Measurements from ENCODE around the gene FREM1.
"Not testable (repeated sequence)": the region's sequence is repeated elsewhere in the genome, so short reads cannot be mapped to it uniquely, and the experiment has no call there.

Gene FREM1

GRCh38 chr9:14920805-14921204 lies 10.6 kb upstream of the FREM1 start:
- DNase-seq (ENCODE audit: low read depth); H3K4me3 ChIP-seq (ENCODE audit: low read depth, low read length): not testable (repeated sequence)

GRCh38 chr9:14913366-14913765 lies 3.1 kb upstream of the FREM1 start:
- no peak overlapping the region for H3K4me3 ChIP-seq (ENCODE audit: low read depth, low read length)
- no peak for DNase-seq (ENCODE audit: low read depth)

- DNase-seq (ENCODE audit: low read depth): no peak
- H3K4me3 ChIP-seq (ENCODE audit: low read depth, low read length): no peak overlapping the region
Observed at GRCh38 chr9:14912859-14913258, 2.6 kb upstream of the FREM1 start.

DNA sequence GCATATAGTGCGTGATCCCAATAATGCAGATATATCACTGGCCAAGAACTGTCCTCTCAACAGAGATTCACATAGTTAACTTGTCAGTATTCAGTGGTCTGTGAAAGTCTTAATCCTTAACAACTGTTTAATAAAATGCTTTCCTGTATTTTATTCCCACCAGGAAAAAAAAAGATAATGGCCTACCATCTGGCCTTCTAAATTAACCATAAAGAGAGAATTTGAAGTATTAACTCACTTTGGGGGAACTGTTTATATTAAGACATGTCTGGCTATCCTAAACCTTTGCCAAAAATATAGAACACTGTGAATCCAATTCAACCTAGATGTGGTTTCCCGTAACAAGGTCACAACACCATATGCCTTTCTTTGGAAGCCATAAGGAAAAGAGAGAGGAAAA lies 818 bp upstream of the FREM1 start:
- no peak overlapping the region for H3K4me3 ChIP-seq (ENCODE audit: low read depth, low read length)
- DNase-seq (ENCODE audit: low read depth): no peak

GRCh38 chr9:14909601-14909960 lies 647 bp downstream of the FREM1 start:
- DNase-seq (ENCODE audit: low read depth): no peak
- H3K4me3 ChIP-seq (ENCODE audit: low read depth, low read length): no peak overlapping the region

DNA sequence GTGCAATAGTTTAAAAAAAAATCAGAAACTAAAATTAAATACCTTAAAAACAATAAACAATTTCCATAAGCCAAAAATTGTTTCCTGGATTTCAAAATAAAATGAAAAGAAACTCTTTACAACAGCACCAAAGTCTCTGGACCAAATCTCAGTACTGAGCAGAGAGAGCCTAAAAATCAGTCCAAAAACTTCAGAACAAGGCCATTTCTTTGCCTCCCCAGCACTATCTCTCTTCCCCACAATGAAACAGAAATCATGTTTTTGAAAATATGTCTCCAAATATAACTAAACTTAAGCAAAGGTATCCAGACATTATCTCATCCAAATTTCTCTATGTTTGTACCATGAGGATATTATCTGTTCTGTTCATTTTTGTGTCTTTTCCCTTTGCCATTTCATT lies 1.0 kb downstream of the FREM1 start:
- DNase-seq (ENCODE audit: low read depth): no peak
- no peak overlapping the region for H3K4me3 ChIP-seq (ENCODE audit: low read depth, low read length)

- no peak for DNase-seq (ENCODE audit: low read depth)
- H3K4me3 ChIP-seq (ENCODE audit: low read depth, low read length): no peak overlapping the region
Observed at GRCh38 chr9:14908295-14909180, 1.7 kb downstream of the FREM1 start.

DNA sequence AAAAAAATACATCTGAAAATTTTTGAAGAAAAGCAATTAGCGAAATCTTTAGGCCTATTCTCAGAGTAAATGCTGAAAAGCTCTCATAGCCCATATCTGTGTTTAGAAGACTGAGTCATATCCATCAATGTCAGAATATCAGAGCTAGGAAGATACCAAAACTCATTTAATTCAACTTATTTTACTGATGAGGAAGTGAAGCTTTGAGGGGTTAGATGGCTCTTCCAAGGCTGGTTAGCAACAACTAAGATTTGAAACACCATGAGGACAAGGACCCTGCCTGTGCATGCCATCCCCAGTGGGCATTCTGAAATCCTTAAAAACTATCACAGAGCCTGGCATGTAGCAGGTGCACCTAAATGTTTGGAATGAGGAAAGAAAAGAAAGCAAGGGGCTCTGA lies 2.5 kb downstream of the FREM1 start:
- DNase-seq (ENCODE audit: low read depth): no peak
- no peak overlapping the region for H3K4me3 ChIP-seq (ENCODE audit: low read depth, low read length)

DNA sequence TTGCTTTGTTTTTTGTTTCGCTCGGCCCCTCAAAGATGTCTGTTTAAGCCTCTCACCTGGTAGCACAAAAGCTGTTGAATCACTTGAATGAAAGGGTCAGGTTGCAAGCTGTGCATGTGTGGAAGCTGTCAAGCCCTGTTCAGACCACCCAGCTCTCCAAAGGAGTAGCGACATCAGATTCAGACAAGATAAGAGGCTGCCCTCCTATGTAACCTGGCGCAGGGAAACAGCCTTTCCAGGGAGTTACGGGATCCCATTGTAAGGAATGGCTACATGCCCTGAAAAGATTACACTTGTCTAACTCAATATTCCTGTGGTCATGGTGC lies 2.9 kb downstream of the FREM1 start:
- no peak overlapping the region for H3K4me3 ChIP-seq (ENCODE audit: low read depth, low read length)
- DNase-seq (ENCODE audit: low read depth): no peak

DNA sequence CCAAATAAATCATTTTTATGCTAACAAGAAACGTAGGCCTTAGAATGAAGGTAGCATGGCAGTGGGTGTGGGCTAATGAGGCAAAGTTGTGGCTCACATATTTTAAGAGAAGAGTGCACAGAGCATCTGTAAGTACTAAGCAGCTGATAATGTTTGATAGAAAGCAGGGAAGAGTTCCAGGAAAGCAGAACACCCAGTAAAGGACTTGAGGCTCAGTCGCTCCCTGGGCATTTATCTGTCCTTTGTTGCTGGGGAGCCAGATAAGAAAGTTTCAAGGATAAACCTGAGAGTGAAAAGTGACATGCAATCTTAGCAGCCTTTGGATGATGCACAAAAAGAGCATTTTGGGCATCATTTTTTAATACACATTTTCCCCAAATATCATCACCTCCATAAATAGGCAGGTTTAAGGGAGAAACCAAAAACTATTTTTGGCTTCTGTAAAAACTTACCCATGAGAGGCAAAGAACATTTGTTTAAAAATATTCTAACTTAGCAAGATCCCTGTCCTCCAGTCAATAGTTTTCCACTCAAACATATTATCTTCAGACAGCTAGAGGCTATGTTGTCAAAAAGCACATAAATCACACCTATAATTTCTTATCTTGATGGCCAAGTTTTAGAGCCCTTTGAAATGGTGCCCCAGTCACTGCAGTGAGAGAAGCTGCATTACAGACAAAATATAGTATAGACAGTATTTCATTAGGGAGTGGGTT lies 3.4 kb downstream of the FREM1 start:
- H3K4me3 ChIP-seq (ENCODE audit: low read depth, low read length): no peak overlapping the region
- DNase-seq (ENCODE audit: low read depth): no peak

DNA sequence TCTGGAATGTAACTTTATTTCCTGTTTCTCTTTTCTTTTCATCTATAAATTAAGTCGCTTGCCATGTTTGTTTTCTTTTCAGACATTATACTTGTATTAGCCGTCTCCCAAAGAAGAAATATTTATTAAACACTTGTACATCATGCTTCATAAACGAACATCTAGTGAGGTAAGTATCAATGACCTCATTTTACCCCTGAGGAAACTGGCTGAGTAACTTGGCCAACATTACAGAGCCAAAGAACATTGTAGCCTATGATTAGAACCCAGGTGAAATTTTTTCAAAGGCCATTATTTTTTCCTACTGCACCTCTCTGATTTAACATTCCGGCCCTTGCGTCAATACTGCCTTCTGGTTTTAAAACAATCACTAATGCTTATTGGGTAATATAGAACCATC lies 4.2 kb downstream of the FREM1 start:
- no peak for DNase-seq (ENCODE audit: low read depth)
- no peak overlapping the region for H3K4me3 ChIP-seq (ENCODE audit: low read depth, low read length)

GRCh38 chr9:14903040-14903439 lies 7.2 kb downstream of the FREM1 start:
- no peak for DNase-seq (ENCODE audit: low read depth)
- H3K4me3 ChIP-seq (ENCODE audit: low read depth, low read length): no peak overlapping the region

GRCh38 chr9:14902561-14902960 lies 7.7 kb downstream of the FREM1 start:
- DNase-seq (ENCODE audit: low read depth): no peak
- H3K4me3 ChIP-seq (ENCODE audit: low read depth, low read length): no peak overlapping the region

- no peak for DNase-seq (ENCODE audit: low read depth)
- H3K4me3 ChIP-seq (ENCODE audit: low read depth, low read length): no peak overlapping the region
Observed at GRCh38 chr9:14899815-14900193, 10.4 kb downstream of the FREM1 start.

DNA sequence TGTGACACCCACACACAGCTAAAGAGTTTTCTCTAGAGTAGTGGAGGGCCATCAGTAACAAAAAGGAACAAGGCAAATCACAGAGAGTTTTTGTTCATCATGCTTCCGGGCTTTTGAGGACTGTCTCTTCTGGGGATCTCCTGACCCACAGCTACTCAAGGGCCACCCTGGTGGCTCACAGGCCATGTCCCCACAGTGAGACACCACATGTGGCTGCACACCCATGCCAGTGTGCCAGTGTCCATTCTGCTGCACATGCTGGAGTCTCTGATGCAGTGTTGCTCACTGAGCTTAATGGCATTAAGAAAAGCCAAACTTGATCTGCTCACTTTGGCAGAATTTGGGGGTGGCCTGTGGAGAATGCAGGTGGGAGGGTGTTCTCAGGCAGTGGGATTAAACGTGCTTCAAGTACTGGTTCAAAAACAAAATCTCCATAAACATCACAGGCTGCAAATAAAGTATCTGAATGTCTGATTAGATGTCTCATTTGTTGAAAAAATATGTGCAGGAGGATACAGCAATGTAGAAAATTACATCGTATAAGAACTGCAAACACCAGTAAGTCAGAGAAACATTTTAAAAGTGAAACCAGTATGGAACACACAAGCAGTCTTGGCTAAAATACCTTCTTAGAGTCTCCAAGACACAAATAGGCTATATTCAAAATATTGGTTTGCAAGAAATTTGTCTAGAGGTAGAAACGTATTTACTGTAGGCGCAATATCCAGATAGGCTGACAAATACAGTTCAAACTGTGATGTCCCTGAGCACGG lies 11.0 kb downstream of the FREM1 start:
- no peak overlapping the region for H3K4me3 ChIP-seq (ENCODE audit: low read depth, low read length)
- no peak for DNase-seq (ENCODE audit: low read depth)

GRCh38 chr9:14895806-14896205 lies 14.4 kb downstream of the FREM1 start:
- peak; percentile 26 for DNase-seq (ENCODE audit: low read depth)
- no peak overlapping the region for H3K4me3 ChIP-seq (ENCODE audit: low read depth, low read length)

DNA sequence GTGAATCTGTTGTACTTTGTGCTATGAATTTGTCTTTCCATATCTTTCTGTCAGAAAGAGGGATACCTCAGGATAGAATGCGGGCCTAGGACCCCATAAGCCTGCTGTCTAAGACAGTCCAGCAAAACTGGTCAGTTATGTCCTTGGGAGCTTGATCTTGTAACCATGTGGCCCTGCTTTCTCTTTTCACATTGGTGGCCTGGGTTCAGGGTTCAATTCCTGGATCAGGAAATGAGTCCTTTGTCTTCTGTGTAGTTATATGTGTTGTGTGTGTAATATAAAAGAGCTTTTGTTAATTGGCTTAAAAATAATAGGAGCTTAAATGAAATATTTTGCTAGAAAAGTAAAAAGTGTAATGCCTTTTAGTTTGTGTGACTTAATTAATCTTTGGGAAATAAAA lies 16.9 kb downstream of the FREM1 start:
- no peak for DNase-seq (ENCODE audit: low read depth)
- no peak overlapping the region for H3K4me3 ChIP-seq (ENCODE audit: low read depth, low read length)

- no peak overlapping the region for H3K4me3 ChIP-seq (ENCODE audit: low read depth, low read length)
- DNase-seq (ENCODE audit: low read depth): no peak
Observed at GRCh38 chr9:14891332-14891731, 18.9 kb downstream of the FREM1 start.

- no peak for DNase-seq (ENCODE audit: low read depth)
- H3K4me3 ChIP-seq (ENCODE audit: low read depth, low read length): no peak overlapping the region
Observed at GRCh38 chr9:14889451-14889850, 20.8 kb downstream of the FREM1 start.

GRCh38 chr9:14888875-14889274 lies 21.4 kb downstream of the FREM1 start:
- no peak for DNase-seq (ENCODE audit: low read depth)
- H3K4me3 ChIP-seq (ENCODE audit: low read depth, low read length): no peak overlapping the region
